HG03175 (cell line): ENCODE results near the gene DPH3.
"Not testable (repeated sequence)": the region's sequence is repeated elsewhere in the genome, so short reads cannot be mapped to it uniquely, and the experiment has no call there.

ENCODE experiments used
- ATAC-seq: cut with Tn5 transposase; IDR thresholded peaks from one replicate; pipeline ENCODE4 v1.9.1; 2021; ENCODE audit warnings: mild to moderate bottlenecking, moderate library complexity; ENCODE audit not compliant: unreplicated experiment

The DPH3 gene

DNA sequence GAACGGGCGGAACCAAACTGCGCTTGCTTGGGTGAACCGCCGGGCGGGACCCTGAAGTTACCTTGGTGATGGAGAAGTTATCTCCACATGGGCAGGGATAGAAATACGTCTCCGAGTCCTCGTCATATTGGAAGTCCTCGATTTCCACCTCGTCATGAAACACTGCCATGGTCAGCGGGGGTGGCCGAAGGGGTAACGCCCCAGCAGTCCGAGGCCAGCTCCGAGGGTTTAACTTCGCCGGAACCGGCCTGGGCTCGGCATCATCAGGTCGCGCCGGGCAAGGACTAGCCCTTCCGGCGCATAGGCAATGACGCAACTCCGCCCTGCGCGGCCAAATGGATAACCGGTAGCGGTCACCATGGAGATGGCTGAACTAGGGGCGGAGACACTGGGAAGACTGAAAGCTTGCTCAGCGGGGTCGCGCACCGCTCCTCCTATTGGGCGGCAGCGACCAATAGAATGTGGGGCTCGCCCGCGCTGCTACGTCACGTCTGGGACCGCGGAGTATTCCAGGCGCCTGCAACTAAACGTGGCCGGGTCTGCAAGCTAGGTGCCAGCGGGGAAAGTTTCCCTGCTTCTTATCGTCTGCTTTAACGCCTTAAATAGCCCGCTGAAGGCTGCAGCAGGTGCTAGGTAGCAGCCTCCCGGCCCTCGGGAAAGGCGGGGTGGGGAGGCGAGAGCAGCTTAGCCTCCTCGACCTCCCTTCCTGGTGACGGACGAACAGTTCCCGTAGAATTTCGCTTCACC lies at the start of gene DPH3, which contains the start of gene OXNAD1:
Gene DPH3, minus strand, starts transcription at position 236 of the 747 bp plus-strand sequence. Its CDS starts 67 bp downstream, at position 169.
Gene OXNAD1, plus strand, starts transcription at position 505 of the 747 bp plus-strand sequence. CDS start 5,741 bp downstream, outside the sequence.
- peak; percentile 99 for ATAC-seq

- ATAC-seq = no peak
These were observed 49.3 kb upstream of the DPH3 start for GRCh38 chr3:16313886-16314645.

DNA sequence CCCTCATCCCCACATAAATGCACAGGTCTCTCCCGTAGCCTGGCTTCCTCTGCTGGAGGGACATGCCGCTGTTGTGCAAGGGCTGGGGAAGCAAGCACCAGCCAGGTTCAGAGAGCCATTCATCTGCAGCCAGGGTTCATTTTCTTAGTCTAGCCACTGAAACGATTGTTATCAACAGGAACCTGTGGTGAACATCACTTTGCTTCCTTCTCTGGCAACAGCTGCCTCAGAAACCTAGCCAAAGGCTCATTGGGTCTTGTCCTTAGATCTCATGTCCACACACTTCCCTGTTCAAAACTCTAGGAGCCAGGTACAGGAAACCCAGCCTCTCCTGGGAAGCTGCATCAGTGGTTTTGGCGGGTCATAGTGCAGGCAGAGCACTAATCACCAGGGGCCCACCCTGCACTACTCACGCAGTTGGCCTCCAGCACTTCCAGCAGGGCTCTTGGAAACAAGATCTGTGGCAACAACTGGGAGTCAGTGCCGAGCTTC lies 47.3 kb upstream of the DPH3 start:
- peak; percentile 51 for ATAC-seq

DNA sequence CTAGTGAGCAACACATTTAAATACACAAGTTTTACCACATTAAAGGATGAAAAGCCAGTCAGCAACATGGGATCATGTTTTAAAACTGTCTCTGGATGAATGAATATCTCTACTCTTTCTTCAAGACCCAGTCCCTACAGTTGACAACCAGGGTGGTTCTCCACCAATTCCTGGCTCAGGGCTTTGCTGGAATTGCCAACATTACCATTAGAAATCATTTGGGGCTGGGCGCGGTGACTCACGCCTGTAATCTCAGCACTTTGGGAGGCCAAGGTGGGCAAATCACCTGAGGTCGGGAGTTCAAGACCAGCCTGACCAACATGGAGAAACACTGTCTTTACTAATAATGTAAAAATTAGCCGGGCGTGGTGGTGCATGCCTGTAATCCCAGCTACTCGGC lies 45.7 kb upstream of the DPH3 start:
- ATAC-seq = not testable (repeated sequence)

DNA sequence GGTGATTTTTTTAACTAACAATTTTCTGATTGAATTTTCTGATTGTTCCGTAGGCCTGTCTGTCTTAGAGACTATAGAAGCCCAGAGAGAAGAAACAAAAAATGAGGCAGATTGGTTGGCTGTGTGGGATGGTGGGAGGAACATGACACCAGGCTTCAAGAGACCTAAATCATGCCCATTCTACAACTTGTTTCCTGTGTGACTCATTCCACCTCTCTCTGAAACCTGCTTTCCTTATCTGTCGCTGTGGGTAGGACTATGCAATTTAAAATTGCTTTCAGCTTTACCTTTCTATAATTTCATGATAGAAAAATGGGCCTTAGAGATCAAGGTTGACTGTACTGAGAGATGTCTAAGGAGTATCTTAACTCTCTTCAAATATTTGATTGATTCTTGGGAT lies 44.8 kb upstream of the DPH3 start:
- ATAC-seq = peak; percentile 91

DNA sequence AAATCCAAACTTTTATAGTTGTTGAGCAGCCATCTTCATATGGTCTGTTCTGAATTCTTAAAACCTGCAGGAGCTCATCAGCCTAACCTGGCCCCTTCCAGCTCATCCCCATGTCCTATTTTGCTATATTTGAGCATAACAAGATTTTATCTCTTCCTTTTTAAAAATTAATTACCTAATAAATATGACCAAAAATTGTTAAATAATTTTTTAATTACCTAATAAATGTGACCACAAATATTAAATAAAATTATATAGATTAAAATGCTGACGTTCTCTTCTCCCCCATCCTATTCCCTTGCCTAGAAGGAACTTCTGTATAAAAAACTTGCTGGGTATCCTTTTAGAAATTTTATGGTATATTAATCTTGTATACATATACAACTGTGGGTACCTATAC lies 44.0 kb upstream of the DPH3 start:
- no peak for ATAC-seq

DNA sequence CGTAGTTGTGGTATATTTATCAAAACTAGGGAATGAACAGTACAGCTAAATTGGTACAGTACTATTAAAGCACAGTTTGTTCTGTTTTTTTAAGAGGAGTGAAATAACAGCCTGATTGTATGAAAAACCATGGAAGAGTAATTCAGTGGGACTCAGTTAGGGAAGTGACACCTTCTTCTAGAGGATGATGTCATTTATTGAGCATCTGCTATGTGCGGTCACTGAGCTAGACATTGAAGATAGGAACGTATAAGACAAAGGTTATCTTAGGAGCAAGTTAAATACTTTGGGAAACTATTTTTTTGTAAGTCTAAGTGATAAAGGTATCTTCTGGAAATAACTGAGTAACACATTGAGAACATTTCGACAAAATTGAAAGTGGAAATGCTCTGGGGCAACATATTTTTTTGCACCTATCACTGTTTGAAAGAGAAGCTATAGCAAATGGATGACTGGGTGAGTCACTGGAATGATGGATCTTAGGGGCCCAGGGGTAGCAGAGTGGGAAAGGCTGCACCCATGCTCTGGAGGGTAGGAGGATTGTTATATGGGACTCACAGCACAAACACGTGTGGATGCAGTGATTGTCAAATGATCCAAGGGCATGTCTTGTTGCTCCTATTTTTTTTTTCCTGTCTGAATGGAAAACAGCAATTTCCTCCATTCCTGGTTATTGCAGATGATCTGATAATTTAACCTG lies 43.2 kb upstream of the DPH3 start:
- no peak for ATAC-seq

DNA sequence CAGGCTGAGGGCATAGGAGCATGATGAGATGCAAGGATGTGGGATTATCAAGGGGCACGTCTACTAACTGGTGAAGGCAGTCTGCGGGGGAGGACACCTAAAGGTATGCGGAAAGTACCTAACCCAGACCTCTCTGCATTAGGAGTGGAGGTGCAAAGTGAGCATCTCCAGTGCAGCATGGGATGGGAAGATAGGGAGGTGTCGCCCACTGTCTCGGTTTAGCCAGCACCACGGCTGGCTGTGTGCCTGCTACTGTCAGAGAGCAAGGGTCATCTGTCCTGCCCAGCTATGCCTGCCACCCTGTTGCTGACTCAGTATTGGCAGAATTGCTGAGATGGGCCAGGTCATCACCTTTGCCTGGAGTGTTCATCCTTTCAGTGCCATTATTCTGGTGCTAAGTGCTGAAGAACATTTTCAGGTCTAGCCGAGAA lies 40.4 kb upstream of the DPH3 start:
- ATAC-seq = no peak

- no peak for ATAC-seq
These were observed 39.6 kb upstream of the DPH3 start for GRCh38 chr3:16304061-16305010.

DNA sequence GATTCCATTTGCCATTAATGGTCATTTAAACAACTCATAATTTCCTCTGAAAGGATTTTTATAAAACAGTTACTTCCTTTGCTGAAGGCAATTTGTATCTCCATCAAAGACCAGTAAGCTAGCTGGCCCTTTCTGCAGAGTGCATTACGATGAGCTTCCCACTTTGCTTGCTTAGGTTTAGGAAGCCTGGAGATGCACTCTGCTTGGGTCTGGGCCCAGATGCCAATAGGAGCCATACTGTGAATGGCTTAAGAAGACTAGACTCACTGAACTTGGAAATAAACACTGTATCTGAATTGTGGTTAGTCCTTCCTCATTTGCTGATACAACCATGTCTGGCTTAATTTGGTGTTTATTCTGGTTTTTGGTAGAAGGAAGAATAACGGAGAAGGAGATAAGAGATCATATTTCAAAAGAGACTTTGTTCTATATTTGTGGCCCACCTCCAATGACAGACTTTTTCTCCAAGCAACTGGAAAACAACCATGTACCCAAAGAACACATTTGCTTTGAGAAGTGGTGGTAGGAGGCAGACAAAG lies 38.4 kb upstream of the DPH3 start:
- no peak for ATAC-seq

DNA sequence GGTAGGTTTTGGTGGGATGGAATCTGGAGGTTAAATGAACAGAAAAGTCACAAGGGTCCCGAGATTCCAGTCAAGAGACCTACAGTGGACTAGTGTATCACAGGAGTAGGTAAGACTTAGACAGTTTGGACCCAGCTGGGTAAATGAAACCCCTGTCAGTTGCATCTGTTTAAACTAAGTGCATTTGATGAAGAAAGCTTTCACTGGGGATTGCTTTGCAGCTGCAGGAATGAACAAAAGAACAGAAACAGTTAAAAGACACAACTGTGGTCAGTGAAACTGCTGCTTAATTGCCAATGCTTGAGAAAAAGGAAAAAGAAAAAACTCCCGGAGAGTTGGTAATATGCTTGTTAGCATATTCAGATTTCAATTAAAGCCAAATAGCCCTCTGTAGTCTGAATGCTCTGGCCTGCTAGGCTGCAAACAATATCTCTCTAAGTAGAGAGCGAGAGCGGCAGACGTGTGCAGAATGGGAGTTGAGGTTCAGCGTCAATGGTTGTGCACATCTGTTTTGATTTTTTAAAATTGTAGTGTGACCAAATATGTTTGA lies 37.4 kb upstream of the DPH3 start:
- ATAC-seq = no peak

DNA sequence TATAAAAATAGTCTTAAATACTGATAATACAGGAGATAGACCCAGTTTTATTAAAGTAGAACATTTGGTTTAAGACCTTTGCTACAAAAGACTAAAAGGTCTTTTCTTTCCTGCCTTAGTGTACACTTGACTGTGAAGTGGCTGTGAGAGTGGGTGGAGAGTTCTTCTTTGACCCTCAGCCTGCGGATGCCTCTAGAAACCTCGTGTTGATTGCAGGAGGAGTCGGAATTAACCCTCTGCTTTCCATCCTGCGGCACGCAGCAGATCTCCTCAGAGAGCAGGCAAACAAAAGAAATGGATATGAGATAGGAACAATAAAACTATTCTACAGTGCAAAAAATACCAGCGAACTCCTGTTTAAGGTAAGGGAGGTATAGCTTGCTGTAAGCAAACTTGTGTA lies 36.8 kb upstream of the DPH3 start:
- ATAC-seq = no peak

GRCh38 chr3:16300881-16301359 lies 36.2 kb upstream of the DPH3 start:
- ATAC-seq = peak; percentile 79

DNA sequence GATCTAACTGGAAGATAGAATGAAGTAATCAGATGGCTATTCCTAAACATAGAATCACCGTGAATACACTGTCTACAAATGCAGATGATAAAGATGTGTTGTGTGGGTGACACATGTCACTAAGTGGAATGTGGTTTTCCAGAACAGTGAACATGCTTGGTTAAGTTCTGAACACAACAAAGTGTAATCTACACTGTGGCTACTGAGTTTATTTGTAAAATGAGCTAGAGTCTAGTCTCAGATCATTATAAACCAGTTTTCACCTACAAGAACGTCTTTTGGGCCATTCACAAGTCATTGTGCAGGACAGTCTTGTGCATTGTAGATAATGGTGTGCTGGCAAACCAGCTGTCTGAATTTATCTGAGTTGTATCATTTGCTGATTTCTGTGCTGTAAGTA lies 35.6 kb upstream of the DPH3 start:
- ATAC-seq = no peak

DNA sequence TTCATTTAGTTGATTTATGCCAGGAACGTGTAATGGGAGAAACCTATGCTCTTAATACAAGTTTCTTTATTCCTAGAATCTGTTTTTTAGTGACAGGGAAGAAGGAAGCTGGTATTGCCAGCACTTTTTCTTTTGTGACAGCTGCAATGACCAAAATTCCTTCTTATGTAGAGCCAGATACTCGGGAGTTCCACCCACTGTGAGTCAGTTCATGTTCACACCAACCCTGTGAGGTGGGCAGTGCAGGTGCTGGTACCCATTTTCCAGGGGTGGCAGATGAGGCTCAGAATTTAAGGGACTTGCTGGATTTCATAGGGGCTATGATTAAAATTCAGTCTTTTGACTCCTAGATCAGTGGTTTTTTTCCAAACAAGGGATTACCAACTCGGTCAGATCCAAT lies 35.0 kb upstream of the DPH3 start:
- ATAC-seq = no peak

GRCh38 chr3:16298891-16299290 lies 34.1 kb upstream of the DPH3 start:
- no peak for ATAC-seq

- ATAC-seq = no peak
These were observed 33.5 kb upstream of the DPH3 start for GRCh38 chr3:16297997-16298885.

- no peak for ATAC-seq
These were observed 30.7 kb upstream of the DPH3 start for GRCh38 chr3:16295298-16295890.
